HG03460 (cell line): ENCODE measurements around the gene FIGNL2.
"Not testable (repeated sequence)": the region's sequence is repeated elsewhere in the genome, so short reads cannot be mapped to it uniquely, and the experiment has no call there.

ENCODE experiments used
- ATAC-seq: cut with Tn5 transposase; IDR thresholded peaks from one replicate; pipeline ENCODE4 v1.9.1; 2021; ENCODE audit not compliant: unreplicated experiment

Gene FIGNL2, protein sequence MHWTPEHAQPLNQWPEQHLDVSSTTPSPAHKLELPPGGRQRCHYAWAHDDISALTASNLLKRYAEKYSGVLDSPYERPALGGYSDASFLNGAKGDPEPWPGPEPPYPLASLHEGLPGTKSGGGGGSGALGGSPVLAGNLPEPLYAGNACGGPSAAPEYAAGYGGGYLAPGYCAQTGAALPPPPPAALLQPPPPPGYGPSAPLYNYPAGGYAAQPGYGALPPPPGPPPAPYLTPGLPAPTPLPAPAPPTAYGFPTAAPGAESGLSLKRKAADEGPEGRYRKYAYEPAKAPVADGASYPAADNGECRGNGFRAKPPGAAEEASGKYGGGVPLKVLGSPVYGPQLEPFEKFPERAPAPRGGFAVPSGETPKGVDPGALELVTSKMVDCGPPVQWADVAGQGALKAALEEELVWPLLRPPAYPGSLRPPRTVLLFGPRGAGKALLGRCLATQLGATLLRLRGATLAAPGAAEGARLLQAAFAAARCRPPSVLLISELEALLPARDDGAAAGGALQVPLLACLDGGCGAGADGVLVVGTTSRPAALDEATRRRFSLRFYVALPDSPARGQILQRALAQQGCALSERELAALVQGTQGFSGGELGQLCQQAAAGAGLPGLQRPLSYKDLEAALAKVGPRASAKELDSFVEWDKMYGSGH

DNA sequence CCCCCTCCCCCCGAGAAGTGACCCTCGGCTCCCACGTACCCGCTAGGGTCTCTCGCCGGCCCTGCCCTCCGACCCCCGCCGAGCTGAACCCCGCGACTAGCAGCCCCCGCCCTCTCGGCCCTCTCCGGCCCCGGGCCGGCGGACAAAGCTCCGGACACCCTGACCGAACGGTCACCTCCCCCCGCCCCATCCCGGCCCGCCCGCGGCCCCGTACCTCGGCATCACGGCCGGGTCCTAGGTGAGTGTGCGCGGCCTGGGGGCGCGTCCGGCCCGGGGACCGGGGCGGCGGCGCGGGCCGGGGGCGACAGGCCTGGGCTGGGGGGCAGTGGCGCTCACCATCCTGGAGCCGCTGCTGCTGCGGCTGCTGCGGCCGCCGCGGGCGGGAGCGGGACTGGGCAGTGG is at the start of gene FIGNL2:
FIGNL2 (minus strand) TSS at position 393 of the 402 bp plus-strand sequence. CDS start 26,305 bp downstream, outside the sequence.
- ATAC-seq: no peak

DNA sequence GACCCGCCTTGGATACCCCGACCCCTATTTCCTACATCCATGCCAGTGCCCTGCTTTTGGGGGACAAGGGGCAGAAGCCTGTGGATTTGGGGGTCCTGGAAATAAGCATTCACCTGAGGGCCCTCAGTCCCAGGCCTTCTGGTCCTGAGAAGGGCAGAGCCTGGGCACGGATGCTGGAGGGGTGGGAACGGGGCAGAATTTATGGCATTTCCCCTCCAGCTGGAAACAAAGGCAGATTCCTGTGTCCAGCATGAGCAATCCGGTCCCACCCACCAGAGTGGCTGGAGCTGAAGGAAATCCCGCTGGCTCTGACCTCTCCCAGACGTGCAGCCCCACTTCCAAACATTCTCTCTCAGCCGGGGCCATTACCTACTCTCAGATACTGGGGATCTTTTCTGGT is 48.7 kb upstream of the FIGNL2 start:
- ATAC-seq: no peak

DNA sequence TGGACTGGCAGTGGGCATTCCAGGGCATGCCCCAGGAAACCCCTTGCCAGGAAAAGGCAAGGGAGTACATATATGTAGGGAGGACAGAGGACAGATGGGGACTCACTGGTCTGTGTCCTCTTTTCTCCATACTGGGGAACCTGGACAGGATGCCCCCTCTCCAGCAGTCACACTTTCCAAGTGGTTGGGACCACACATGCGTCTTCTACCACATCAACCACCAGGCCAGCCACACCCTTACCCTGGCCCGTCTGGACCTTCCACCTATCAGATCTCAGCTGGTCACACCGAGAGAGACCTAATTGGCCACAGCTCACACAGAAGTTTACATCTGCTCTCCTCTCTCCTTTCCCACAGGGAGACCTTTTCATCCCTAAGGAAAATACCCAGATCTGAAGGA is 47.7 kb upstream of the FIGNL2 start:
- ATAC-seq: no peak

DNA sequence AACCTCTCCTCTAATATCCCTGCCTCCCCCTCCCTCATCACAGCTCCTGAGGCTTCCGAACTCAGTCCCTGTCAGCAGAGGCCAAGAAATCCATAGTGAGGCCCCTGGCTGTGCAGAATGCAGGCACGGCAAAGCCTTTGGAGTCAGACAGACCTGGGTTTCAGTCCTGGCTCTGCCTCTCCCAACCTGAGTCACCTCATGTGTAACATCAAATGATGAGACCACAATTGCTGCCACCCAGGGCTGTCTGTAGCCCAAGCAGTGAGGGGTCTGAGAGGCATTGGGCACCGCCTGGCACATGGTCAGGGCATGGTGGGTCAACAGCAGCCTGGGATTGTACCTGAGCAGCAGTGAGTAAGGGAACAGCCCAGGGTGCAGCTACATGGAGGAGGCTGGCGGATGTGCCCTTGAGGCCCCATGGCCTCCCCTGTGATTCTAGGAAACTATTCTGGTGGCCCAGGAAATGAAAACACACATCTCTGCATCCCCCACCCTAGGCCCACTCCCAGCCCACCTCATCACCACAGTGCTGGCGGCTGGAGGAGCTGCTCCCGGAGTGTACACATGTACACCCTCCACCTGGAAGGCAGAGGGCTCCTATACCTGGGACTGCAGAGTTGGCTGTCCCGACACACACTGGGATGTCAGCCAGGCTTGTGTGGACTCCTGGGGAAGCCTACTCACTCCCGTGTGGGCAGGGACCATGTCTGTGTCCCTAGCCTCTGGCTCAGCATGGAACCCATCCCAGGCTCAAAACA is 47.0 kb upstream of the FIGNL2 start:
- no peak for ATAC-seq

GRCh38 chr12:51893786-51894185 is 45.3 kb upstream of the FIGNL2 start:
- no peak for ATAC-seq

DNA sequence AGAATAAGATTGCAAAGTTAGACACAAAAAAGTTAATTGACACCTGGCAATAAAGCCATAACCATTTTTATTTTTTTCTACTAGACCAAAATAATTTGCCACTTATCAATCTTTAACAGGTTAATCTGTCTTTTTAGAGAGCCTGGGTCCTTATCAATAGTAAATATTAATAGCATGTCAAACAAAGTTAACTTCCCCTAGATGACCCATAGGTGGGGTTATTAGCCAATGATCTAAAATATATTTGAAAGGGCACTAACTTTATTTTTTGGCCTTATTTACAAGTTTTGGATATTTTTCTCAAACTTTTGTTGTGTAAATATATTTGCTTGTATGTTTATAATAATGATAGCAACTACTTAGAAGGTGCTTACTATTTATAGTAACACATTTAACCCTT is 43.3 kb upstream of the FIGNL2 start:
- ATAC-seq: no peak

GRCh38 chr12:51890511-51891171 is 42.1 kb upstream of the FIGNL2 start:
- ATAC-seq: no peak

GRCh38 chr12:51890133-51890464 is 41.6 kb upstream of the FIGNL2 start:
- ATAC-seq: no peak

GRCh38 chr12:51889216-51890132 is 41.0 kb upstream of the FIGNL2 start:
- ATAC-seq: no peak

DNA sequence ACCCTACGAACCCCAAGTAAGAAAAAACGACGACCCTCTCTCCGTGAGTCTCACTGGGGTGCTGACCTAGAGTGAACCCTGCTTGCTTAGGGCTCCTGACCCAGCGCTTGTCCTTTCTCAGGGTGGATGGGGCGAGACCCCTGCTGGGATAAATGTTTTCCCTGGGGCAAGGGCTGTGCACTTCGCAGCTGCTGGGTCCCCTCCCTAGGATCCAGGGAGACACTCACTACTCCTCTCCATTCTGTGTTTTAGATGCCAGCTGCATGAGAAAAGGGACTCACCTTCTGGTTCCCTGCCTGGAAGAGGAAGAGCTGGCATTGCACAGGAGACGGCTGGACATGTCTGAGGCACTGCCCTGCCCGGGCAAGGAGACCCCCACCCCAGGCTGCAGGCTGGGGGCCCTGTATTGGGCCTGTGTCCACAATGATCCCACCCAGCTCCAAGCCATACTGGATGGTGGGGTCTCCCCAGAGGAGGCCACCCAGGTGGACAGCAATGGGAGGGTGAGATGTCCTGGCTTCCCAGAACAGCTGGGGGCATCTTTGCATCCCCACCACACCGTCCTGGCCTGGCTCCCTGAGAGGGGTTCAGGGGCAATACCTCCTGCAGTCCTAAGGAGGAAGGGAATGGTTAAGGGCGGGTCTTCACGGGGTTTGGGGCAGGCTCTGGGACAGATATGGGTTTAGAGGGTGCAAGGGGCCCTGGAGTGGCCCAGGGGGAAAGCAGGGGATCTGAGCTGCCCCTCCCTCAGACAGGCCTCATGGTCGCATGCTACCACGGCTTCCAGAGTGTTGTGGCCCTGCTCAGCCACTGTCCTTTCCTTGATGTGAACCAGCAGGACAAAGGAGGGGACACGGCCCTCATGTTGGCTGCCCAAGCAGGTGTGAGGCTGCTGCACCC is 40.0 kb upstream of the FIGNL2 start:
- no peak for ATAC-seq

DNA sequence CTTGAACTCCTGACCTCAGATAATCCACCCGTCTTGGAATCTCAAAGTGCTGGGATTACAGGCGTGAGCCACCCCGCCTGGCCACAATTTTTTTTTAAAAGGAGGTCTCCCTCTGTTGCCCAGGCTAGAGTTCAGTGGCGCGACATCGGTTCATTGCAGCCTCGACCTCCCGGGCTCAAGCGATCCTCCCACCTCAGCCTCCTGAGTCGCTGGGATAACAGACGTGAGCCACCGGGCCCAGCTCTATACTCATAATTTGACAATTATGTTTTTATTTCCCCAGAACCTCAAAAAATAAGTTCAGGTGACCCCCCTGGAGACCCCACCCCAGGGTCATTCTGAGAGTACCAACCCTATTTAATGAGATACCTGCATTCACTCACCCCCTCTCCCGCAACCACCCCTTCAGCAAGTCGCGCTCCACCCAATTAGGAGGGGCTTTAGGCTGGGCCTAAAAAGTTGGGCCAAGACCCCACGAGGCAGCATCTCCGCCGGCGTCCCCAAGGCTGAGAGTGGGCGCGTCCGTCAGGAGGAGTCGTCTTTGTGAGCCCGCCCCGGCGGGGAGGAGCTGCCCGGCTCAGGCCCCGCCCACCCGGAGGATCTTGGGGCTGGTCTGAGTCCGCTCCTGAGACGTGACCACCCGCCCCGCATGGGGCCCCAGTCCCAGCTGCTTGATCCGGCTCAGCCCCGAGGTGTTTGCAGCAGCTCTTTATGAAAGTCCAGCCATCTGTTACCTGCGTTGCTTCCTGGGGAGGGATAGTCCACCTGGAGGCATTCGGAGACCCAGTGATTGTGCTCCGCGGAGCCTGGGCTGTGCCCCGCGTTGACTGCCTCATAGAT is 39.2 kb upstream of the FIGNL2 start, which contains the start of gene ANKRD33:
ANKRD33 (plus strand) TSS at position 628 of the 840 bp plus-strand sequence; CDS start at position 712, 84 bp downstream.
- ATAC-seq: no peak

- no peak for ATAC-seq
These were observed 37.6 kb upstream of the FIGNL2 start for GRCh38 chr12:51886021-51886710.

GRCh38 chr12:51885294-51886020 is 36.9 kb upstream of the FIGNL2 start:
- ATAC-seq: not testable (repeated sequence)

- no peak for ATAC-seq
These were observed 36.2 kb upstream of the FIGNL2 start for GRCh38 chr12:51884676-51885229.

DNA sequence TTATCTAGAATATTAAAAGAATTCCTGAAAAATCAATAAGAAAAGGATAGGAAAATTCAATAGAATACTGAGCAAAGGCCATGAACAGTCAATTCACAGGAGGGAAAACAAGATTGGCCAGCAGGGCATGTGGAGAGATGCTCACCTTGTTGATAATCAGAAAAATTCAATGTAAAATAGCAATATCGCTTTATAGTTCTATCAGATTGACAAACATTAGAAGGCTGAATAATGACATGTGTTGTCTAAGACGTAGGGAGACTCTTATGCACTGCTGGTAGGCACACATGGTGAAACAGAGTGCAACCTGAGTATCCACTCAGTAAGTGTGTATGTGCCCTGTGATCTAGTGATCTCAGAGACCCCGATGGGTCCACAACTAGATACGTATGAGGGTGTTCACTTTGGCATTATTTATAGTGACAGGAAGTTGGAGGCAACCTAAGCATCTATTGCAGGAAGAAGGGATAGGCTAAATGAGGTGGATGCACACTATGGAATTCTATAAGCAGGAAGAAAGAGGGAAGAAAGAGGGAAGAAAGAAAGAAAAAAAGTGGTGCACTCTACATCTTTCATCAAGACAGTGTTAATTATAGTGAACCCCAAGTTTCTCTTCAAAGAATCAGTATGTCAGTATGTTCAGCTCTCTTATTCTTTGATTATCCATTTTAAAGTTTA is 35.6 kb upstream of the FIGNL2 start:
- no peak for ATAC-seq

- ATAC-seq: no peak
These were observed 34.8 kb upstream of the FIGNL2 start for GRCh38 chr12:51883295-51883694.
